Measurements from ENCODE around the gene CHCHD10. TPM values are rescaled to one million over a fixed set of nuclear protein-coding genes. Genes with fewer than 3 reads are reported as not detected.
A peak's percentile ranks its signal among the peaks of the same experiment; 100 is the strongest.

Gene CHCHD10
- total RNA-seq, 1 experiment from 2014 or later: 117 TPM

DNA sequence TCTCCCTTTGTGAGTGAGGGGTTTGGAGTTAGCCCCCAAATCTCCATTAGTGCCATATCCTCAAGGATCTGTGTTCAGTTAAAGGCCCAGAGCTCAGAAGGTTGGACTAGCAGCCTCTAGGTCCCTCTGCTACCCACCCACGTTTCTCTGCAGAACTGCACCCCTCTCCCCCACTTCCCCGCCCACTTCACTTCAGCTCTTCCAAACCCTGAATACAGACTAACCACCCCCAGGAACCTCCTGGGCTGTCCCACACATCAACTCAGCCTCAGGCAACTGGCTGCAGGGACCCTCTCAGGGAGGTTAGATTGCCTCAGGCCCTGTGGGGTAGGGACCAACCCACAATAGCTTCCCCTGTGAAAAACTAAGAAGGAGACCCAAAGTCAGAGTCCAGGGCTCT, 14.4 kb downstream of the CHCHD10 start:
- H3K4me3 ChIP-seq (ENCODE audit: low read depth, low read length, poor library complexity, severe bottlenecking): no peak overlapping the region
- no TSS peak for BruUV-seq (replicated peaks)
- peaks cover 4% of the 10 kb centered on the region for H3K4me1 ChIP-seq (ENCODE audit: insufficient read depth, low read length, poor library complexity, severe bottlenecking)
- no peak for TF ChIP-seq EZH2 (IDR thresholded peaks at IDR 0.05; ENCODE audit: borderline replicate concordance, low read depth, low read length, poor library complexity, severe bottlenecking)
- no peaks in the 10 kb centered on the region for H3K9me3 ChIP-seq (ENCODE audit: low read depth, low read length, poor library complexity, severe bottlenecking)
- intact Hi-C loops (cut with micrococcal nuclease; ENCODE audit: unreplicated experiment): no loop called here
- ChIA-PET POLR2A (ENCODE audit: low non-redundant PET) (no interaction called here), CTCF (no interaction called here)
- no peak for DNase-seq (ENCODE audit: low spot score)
- H3K27ac ChIP-seq (ENCODE audit: low read depth, low read length, poor library complexity, severe bottlenecking): no peak overlapping the region
- H3K27me3 ChIP-seq (replicated peaks; ENCODE audit: insufficient read depth, low read depth, low read length, poor library complexity): no peaks in the 10 kb centered on the region
- H3K36me3 ChIP-seq (ENCODE audit: insufficient read depth, low read length, poor library complexity, severe bottlenecking): no peaks in the 10 kb centered on the region

DNA sequence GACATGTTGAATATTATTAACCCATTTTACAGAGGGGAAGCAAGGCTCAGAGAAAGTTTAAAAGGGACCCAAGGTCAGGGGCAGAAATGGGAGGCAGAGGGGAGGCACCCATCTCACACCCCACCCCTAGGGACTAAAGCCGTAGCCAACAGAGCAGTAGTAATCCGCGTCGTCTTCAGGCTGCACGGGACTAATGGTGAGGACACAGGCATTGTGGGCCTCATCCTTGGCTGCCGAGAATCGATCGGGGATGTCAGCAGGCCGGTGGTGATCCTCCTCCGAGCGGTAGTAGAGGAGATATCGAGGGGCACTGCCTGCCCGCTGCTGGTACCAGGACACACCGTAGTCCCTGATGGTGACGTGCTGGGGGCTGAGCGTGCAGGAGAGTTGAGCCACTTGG, 15.0 kb downstream of the CHCHD10 start:
- no peak overlapping the region for H3K27ac ChIP-seq (ENCODE audit: low read depth, low read length, poor library complexity, severe bottlenecking)
- no peaks in the 10 kb centered on the region for H3K9me3 ChIP-seq (ENCODE audit: low read depth, low read length, poor library complexity, severe bottlenecking)
- no peak overlapping the region for H3K4me3 ChIP-seq (ENCODE audit: low read depth, low read length, poor library complexity, severe bottlenecking)
- POLR2A ChIA-PET (ENCODE audit: low non-redundant PET): interaction anchor here (0.6 kb wide), 1 partner anchor 19 kb away, joined by 10 read pairs; no protein-coding TSS in a partner anchor
- peaks cover 4% of the 10 kb centered on the region for H3K4me1 ChIP-seq (ENCODE audit: insufficient read depth, low read length, poor library complexity, severe bottlenecking)
- no peak for TF ChIP-seq EZH2 (IDR thresholded peaks at IDR 0.05; ENCODE audit: borderline replicate concordance, low read depth, low read length, poor library complexity, severe bottlenecking)
- TF ChIP-seq, protein P1, sequence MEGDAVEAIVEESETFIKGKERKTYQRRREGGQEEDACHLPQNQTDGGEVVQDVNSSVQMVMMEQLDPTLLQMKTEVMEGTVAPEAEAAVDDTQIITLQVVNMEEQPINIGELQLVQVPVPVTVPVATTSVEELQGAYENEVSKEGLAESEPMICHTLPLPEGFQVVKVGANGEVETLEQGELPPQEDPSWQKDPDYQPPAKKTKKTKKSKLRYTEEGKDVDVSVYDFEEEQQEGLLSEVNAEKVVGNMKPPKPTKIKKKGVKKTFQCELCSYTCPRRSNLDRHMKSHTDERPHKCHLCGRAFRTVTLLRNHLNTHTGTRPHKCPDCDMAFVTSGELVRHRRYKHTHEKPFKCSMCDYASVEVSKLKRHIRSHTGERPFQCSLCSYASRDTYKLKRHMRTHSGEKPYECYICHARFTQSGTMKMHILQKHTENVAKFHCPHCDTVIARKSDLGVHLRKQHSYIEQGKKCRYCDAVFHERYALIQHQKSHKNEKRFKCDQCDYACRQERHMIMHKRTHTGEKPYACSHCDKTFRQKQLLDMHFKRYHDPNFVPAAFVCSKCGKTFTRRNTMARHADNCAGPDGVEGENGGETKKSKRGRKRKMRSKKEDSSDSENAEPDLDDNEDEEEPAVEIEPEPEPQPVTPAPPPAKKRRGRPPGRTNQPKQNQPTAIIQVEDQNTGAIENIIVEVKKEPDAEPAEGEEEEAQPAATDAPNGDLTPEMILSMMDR (conservative IDR thresholded peaks at IDR 0.05; ENCODE audit: low read depth, low read length): no peak
- no peaks in the 10 kb centered on the region for H3K27me3 ChIP-seq (replicated peaks; ENCODE audit: insufficient read depth, low read depth, low read length, poor library complexity)
- CTCF ChIA-PET: no interaction called here
- no TSS peak for BruUV-seq (replicated peaks)
- intact Hi-C loops (cut with micrococcal nuclease; ENCODE audit: unreplicated experiment): no loop called here
- DNase-seq (ENCODE audit: low spot score): no peak
- no peaks in the 10 kb centered on the region for H3K36me3 ChIP-seq (ENCODE audit: insufficient read depth, low read length, poor library complexity, severe bottlenecking)

DNA sequence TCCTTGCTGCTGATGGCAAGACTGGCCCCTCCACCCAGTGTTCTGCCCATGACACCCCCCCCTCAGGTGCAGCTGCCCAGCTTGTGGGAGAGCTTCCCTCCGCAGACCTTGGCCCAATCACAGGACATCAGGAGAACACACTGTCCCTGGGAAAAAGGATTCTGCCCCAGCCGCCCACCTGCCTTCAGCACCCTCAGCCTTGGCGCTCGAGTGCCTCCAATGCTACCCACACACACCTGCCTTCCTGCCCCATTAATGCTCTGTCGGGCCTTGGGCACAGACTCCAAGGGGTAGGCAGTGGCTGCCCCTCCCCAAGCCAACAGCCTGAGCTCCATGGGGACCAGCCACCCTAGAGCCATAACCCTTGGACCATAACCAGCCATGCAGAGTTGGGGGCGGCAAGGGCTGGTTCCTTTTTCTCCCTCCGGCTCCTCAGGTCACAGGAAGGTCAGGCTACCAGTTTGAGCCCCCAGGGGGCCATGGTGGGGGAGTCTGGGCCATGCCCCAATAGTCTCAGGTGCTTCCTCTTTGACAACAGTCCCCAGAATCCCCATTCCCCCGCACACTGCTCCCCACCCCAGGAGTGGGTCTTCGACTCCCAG, 15.6 kb downstream of the CHCHD10 start:
- H3K36me3 ChIP-seq (ENCODE audit: insufficient read depth, low read length, poor library complexity, severe bottlenecking): no peaks in the 10 kb centered on the region
- H3K27ac ChIP-seq (ENCODE audit: low read depth, low read length, poor library complexity, severe bottlenecking): no peak overlapping the region
- POLR2A ChIA-PET (ENCODE audit: low non-redundant PET): no interaction called here
- H3K27me3 ChIP-seq (replicated peaks; ENCODE audit: insufficient read depth, low read depth, low read length, poor library complexity): no peaks in the 10 kb centered on the region
- peaks cover 4% of the 10 kb centered on the region for H3K4me1 ChIP-seq (ENCODE audit: insufficient read depth, low read length, poor library complexity, severe bottlenecking)
- no peak overlapping the region for H3K4me3 ChIP-seq (ENCODE audit: low read depth, low read length, poor library complexity, severe bottlenecking)
- intact Hi-C loops (cut with micrococcal nuclease; ENCODE audit: unreplicated experiment): no loop called here
- no peaks in the 10 kb centered on the region for H3K9me3 ChIP-seq (ENCODE audit: low read depth, low read length, poor library complexity, severe bottlenecking)
- TF ChIP-seq, protein P1 (conservative IDR thresholded peaks at IDR 0.05; ENCODE audit: low read depth, low read length): no peak
- TF ChIP-seq EZH2 (IDR thresholded peaks at IDR 0.05; ENCODE audit: borderline replicate concordance, low read depth, low read length, poor library complexity, severe bottlenecking): no peak
- no peak for DNase-seq (ENCODE audit: low spot score)
- CTCF ChIA-PET: no interaction called here
- BruUV-seq (replicated peaks): no TSS peak

DNA sequence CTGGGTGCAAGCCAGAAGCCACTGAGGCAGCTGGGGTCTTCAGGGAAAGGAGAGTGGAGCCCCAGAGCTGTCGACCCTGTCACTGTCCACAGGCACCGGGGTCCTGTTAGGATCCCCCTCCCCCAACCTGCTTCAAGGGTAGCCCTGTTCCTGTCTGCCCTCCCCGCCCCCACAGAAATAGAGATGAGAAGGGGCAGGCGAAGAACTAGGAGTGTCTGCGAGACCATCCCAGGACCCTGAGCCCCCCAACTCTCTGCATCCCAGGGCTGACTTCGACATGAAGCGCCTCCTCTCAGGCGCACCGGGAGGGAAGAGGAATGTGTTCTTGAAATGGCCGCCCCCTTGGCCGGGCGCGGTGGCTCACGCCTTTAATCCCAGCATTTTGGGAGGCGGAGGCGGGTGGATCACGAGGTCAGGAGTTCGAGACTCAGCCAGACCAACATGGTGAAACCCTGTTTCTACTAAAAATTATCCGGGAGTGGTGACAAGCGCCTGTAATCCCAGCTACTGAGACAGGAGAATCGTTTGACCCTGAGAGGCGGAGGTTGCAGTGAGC, 16.3 kb downstream of the CHCHD10 start:
- no peaks in the 10 kb centered on the region for H3K9me3 ChIP-seq (ENCODE audit: low read depth, low read length, poor library complexity, severe bottlenecking)
- H3K4me3 ChIP-seq (ENCODE audit: low read depth, low read length, poor library complexity, severe bottlenecking): peak overlapping the region; percentile 75
- intact Hi-C loops (cut with micrococcal nuclease; ENCODE audit: unreplicated experiment): no loop called here
- no peaks in the 10 kb centered on the region for H3K36me3 ChIP-seq (ENCODE audit: insufficient read depth, low read length, poor library complexity, severe bottlenecking)
- TSS peak; percentile 82 for BruUV-seq (replicated peaks)
- peak; percentile 42 for DNase-seq (ENCODE audit: low spot score)
- peaks cover 4% of the 10 kb centered on the region for H3K4me1 ChIP-seq (ENCODE audit: insufficient read depth, low read length, poor library complexity, severe bottlenecking)
- ChIA-PET POLR2A (ENCODE audit: low non-redundant PET) (no interaction called here), CTCF (interaction anchor here (0.9 kb wide), 1 partner anchor 9 kb away, joined by 9 read pairs; no protein-coding TSS in a partner anchor)
- no peak for TF ChIP-seq EZH2 (IDR thresholded peaks at IDR 0.05; ENCODE audit: borderline replicate concordance, low read depth, low read length, poor library complexity, severe bottlenecking)
- TF ChIP-seq, protein P1 (conservative IDR thresholded peaks at IDR 0.05; ENCODE audit: low read depth, low read length): no peak
- H3K27ac ChIP-seq (ENCODE audit: low read depth, low read length, poor library complexity, severe bottlenecking): peak overlapping the region; percentile 96
- no peaks in the 10 kb centered on the region for H3K27me3 ChIP-seq (replicated peaks; ENCODE audit: insufficient read depth, low read depth, low read length, poor library complexity)
